Peyer's patch (tissue), 4 donors: ENCODE results near the gene CTNNA1.

ENCODE experiments used
- CTCF ChIP-seq, 6 experiments: fragments of 450-650 bp in 4 of 6; fragments of 200-600 bp in 2 of 6; sonication (generic) in 1 of 6; IDR thresholded peaks; one replicate each; pipeline ENCODE4 v1.5.1; 2017 to 2019; ENCODE audit warnings: antibody characterized with exemption in 6 of 6, mild to moderate bottlenecking in 3 of 6, moderate library complexity in 1 of 6
- POLR2A ChIP-seq, 2 donors: fragments of 450-650 bp; IDR thresholded peaks; one replicate each; pipeline ENCODE4 v1.5.1; 2017; ENCODE audit warnings: antibody characterized with exemption in 2 of 2, mild to moderate bottlenecking in 2 of 2, moderate library complexity in 2 of 2

- TF ChIP-seq CTCF (IDR thresholded peaks at IDR 0.05): no peak
- TF ChIP-seq POLR2A (IDR thresholded peaks at IDR 0.05): no peak
Measured at GRCh38 chr5:138925090-138925635, 171.9 kb downstream of the CTNNA1 start.
